ENCODE measurements around the gene RXRB. TPM values are rescaled to one million over a fixed set of nuclear protein-coding genes. Genes with fewer than 3 reads are reported as not detected.

The RXRB gene
- total RNA-seq = 10 to 100 TPM; 10.1 to 28.2 (median 17.7) TPM
- long read RNA-seq, partial matches to known transcripts = 0 of 2 reads
- long read RNA-seq, other reads (novel, unspliced or antisense) = 2 of 2 reads

DNA sequence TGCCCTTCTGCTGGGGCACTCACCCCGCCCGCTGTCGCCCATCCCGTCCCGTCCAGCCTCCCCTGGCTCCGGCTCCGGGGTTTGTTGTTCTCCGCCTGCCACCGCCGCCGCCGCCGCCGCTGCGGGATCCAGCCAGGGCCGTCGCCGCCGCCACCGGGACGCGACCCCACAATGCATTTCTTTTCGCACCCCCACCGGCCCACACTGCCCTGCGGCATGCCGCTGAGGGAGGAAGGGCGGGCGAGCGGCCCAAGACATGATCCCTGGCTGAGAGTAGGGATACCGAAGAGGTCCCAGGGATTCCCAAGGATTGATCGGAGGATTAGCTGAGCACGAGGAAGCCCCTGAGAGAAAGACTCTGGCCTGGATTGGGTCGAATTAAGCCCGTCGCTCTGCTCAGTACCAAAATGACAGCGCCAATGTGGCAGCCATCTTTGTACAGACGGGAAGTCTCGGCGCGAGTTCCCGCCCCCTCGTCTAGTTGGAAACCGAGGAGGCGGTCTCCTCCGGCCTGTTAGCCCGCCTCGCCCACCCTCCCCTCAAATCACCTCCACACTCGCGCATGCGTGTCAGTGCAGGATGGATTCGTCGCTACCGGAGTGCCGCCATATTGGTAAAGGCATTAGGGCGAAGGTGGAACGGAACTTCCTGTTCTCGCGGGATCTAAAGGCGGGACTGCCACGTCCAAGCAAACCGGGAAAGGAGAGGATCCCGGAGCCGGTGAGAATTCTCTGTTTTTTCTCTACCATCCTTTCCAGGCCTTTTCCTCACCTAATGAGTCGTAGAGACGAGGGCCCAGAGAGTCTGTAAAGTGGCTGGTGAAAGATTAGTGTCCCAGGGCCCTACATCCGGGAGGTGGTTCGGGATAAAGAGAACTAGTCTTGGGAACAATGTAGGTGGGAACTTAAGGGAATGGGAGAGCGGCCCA, at the start of gene RXRB, which contains the start of gene SLC39A7:
Gene RXRB, minus strand, starts transcription at position 447 of the 928 bp plus-strand sequence. Its CDS starts 189 bp downstream, at position 258.
Gene SLC39A7, plus strand, starts transcription at position 649 of the 928 bp plus-strand sequence. CDS start 379 bp downstream, outside the sequence.
- Histone ChIP-seq H3K36me3 (peaks cover 0 to 37% (median 21%) of the 10 kb centered on the region in 4 donors), H3K4me1 (peaks cover 3 to 62% (median 25%) of the 10 kb centered on the region in 4 donors), H3K4me3 (peak within 1 kb of the TSS; percentile 59 to 96 (median 88)), H3K27ac (peak within 1 kb of the TSS; percentile 94 to 98 (median 96)), H3K27me3 (no peaks in the 10 kb centered on the region), H3K9me3 (no peaks in the 10 kb centered on the region)
- intact Hi-C loops (cut with DNase I) = no loop called here
- TF ChIP-seq POLR2A (IDR thresholded peaks at IDR 0.05) = peak; percentile 71
- TF ChIP-seq, protein P1, sequence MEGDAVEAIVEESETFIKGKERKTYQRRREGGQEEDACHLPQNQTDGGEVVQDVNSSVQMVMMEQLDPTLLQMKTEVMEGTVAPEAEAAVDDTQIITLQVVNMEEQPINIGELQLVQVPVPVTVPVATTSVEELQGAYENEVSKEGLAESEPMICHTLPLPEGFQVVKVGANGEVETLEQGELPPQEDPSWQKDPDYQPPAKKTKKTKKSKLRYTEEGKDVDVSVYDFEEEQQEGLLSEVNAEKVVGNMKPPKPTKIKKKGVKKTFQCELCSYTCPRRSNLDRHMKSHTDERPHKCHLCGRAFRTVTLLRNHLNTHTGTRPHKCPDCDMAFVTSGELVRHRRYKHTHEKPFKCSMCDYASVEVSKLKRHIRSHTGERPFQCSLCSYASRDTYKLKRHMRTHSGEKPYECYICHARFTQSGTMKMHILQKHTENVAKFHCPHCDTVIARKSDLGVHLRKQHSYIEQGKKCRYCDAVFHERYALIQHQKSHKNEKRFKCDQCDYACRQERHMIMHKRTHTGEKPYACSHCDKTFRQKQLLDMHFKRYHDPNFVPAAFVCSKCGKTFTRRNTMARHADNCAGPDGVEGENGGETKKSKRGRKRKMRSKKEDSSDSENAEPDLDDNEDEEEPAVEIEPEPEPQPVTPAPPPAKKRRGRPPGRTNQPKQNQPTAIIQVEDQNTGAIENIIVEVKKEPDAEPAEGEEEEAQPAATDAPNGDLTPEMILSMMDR (IDR thresholded peaks at IDR 0.05) = no peak
- peak; percentile 99 for DNase-seq
- WGBS (ENCODE audit: insufficient coverage, low coverage, low lambda C conversion rate, missing lambda C conversion rate) = under 1% methylated on average over 43 of the region's 68 CpGs
- ATAC-seq = peak; percentile 73 to 78 (median 75)

DNA sequence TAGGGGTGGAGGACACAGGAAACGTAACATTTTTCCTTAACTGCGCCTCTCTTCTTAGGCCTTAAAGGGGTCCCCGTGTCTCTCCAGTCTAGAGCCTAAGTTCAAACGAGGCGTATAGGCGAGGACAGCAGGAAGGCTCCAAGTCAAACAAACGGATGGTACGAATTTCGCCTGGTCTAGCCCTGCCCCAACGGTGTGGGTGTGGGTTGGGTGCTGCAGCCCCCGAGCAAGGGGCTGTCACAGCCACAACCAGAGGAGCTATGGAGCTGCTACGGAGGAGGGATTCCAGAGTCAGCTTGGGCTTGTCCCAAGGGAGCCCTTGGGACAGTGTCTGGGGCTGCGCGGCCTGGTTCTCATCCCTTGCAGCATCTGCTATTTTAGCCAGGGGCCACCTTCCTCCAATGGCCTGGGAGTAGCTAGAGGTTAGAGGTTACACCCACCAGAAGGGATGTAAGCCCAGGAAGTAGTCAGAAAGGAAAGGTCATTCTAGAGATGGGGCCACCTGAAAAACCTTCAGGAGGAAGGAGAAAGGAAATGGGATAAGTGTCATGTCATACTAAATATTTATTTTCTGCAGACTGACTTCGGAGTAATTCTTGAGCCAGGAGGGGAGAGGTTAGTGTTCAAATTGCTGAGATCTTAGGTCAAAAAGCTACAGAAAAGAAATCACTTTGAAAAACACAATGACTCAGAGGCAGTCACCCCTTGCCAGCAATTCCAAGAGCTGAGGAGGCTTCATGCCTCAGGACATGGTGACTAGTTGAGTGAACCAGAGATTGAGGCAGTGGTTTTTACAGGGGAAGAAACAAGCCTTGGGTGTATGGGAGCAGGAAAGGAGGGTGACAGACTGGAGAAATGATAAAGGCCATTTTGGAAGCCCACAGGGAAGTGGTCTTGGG, 49.5 kb upstream of the RXRB start:
- WGBS (ENCODE audit: insufficient coverage, low coverage, low lambda C conversion rate, missing lambda C conversion rate) = 24% methylated on average over 10 of the region's 15 CpGs
- H3K27ac ChIP-seq = peak overlapping the region; percentile 75 to 85 (median 85)
- TF ChIP-seq, protein P1 (IDR thresholded peaks at IDR 0.05) = no peak
- TF ChIP-seq POLR2A (IDR thresholded peaks at IDR 0.05) = no peak
- intact Hi-C loops (cut with DNase I) = loop anchor here (5.0 to 10.0 kb wide), 2 partner anchors 83 to 85 kb away; no protein-coding TSS in a partner anchor
- H3K36me3 ChIP-seq = peaks cover 0 to 5% (median 0%) of the 10 kb centered on the region in 4 donors
- peaks cover 0 to 17% (median 7%) of the 10 kb centered on the region in 4 donors for H3K4me1 ChIP-seq
- no peaks in the 10 kb centered on the region for H3K9me3 ChIP-seq
- peak overlapping the region; percentile 52 to 58 (median 55) for H3K4me3 ChIP-seq
- DNase-seq = peak in 1 of 3 donors; percentile 49
- no peaks in the 10 kb centered on the region for H3K27me3 ChIP-seq
- ATAC-seq = no peak

DNA sequence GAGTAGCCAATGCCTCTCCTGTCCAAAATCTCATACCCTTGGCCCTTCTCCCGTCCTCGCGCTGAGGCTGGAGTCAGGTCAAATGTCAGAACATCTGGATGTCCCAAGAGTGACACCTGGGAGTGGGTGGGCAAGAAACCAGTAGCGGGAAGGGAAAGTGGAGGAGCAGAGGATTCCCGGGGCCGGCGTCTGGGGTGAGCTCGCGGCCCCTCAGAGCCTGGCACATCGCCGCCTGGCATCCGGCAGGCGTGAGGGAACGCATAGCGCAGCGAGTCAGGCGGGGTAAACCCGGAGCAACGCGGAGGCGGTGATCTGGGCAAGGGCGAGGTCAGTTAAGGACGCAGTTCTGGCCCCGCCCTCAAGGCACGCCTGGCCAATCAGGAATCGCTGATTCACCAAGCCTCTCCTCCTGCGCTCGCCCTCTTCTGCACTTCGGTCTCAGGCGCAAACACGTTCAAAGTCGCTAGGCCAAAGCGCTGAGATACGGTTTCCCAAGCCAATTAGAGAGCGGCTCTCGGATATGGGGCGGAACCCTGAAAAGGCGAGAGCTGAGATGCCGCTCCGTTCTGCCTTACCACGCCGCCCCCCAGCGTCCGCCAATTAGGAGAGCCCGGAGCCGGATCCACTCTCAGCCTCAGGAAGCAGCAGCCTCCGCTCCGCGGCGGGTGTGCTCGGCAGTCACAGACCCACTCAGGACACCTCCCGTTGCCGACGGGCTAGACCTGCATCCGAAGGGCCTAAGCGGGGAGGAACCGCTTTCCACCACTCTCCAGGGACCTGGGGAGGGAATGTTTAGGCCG, 48.7 kb upstream of the RXRB start:
- H3K9me3 ChIP-seq = no peaks in the 10 kb centered on the region
- ATAC-seq (peak; percentile 91 to 95 (median 94)), DNase-seq (peak; percentile 97 to 99 (median 98))
- no peaks in the 10 kb centered on the region for H3K27me3 ChIP-seq
- intact Hi-C loops (cut with DNase I) = loop anchor here (5.0 to 10.0 kb wide), 2 partner anchors 82 to 84 kb away; no protein-coding TSS in a partner anchor
- H3K27ac ChIP-seq = peak overlapping the region; percentile 75 to 86 (median 85)
- peak; percentile 85 for TF ChIP-seq POLR2A (IDR thresholded peaks at IDR 0.05)
- TF ChIP-seq, protein P1 (IDR thresholded peaks at IDR 0.05) = peak in 3 of 4 donors; percentile 30 to 41 (median 35)
- peaks cover 0 to 5% (median 0%) of the 10 kb centered on the region in 4 donors for H3K36me3 ChIP-seq
- H3K4me1 ChIP-seq = peaks cover 0 to 17% (median 7%) of the 10 kb centered on the region in 4 donors
- H3K4me3 ChIP-seq = peak overlapping the region; percentile 52 to 58 (median 55)
- 2% methylated on average over 12 of the region's 58 CpGs for WGBS (ENCODE audit: insufficient coverage, low coverage, low lambda C conversion rate, missing lambda C conversion rate)

Measured in right lobe of liver (tissue), 6 donors.